GDM1 (cell line): ENCODE results near the gene FAM118B.

Source experiments
- DNase-seq: peaks from one replicate; lab custom pipeline; 2025; lab: John Stamatoyannopoulos, UW

FAM118B gene

DNA sequence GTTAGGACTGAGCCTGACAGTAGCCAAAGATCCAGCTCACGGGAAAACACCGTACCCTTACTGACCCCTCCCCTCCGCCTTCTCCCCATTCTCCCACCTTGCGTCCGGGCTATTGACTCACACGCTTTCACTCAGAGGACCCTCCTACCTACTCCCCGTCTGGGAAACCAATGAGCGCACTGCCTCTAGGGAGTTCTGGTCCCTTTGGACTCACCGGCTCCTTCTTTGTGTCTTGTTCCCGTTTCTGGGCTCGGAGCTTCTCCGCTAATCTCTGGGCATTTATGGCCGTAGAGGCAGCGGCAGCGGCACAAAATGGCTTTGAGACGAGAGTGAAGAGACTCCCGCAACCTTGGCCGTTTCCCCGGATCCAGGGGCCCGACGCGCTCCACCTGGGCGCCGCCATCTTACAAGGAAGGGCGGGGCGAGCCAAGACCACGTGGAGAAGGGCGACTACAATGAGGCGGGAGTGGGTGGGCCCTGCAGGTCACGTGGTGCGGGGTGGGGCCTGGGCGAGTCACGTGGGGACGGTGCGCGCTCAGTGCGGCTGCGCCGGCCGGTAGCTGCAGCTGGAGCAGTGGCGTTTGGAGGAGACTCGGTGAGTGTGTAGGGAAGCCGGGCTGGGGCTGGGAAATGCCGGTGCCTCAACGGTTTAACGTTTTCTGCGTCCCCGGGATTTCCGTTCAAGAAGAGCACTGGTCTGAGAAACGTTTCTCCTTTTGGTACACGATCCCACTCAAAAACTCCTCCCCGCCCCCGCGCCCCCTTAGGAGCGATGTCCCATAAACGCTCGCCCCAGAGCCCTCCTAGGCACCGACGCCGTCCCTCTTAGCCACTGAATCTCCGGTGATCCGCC lies at the start of gene FAM118B, which contains the start of gene RPUSD4:
FAM118B (plus strand) TSS at position 547 of the 853 bp plus-strand sequence. CDS start 23,220 bp downstream, outside the sequence.
RPUSD4 (minus strand) TSS at position 415 of the 853 bp plus-strand sequence; CDS start at position 403, 12 bp downstream.
- DNase-seq = peak; percentile 96

DNA sequence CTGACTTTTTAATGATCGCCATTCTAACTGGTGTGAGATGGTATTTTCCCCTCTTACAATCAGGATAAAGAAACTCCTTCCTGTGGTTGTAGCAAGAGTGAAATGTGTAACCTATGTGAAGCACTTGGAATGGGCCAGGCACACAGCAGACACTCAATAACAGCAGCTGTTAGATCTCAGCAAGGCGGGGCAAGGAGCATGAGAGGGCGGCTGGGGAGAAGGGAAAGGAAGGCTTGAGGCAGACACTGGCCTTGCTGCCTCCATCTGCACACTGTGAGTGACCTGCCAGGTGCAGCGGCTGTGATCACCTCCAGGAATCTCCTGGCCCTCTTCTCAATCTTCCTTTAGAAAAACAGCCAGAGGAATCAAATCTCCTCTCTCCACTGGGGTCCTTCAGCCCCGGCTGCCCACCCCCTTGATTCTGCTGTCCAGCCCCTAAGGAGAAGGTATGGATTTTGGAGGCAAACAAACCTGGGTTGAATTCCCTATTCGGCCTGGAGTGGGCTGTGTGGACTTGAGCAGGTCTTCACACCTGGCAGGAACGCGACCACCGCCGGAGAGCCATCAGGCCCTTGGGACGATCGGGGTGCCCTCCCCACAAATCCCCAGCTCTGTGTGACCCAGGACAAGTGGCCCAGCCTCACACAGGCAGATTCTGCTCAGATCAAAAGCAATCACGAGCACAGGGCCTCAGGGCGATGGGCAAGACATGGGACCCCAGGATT lies 49.1 kb upstream of the FAM118B start:
- no peak for DNase-seq

DNA sequence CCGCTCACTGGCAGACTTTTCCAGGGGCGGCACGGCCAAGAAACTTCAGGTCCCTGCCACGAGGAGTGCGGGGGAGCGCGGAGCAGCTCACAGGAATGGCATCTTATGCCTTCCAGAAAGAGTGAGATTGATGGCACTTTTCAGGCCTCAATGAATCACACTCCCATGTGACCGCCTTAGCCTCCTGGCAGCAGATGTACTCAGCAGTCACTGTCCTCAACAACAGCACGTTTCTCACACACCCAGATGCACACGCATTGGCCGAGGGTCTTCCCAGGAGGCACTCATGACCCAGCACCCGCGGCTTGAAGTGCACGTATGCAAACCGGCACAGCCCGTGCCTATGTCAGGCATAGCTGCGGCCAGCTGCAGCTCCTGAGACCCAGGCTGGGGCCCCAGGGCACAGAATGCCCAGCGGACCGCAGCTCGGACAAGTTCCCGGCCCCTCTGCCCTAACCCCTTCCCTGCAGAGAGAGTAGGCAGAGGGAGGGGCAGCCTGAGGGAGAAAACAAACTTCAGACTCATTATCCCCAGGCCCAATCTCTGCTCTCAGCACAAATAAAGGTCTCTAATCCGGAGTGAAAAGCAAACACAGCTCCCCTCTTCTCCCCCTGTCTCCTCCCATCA lies 48.4 kb upstream of the FAM118B start:
- no peak for DNase-seq

DNA sequence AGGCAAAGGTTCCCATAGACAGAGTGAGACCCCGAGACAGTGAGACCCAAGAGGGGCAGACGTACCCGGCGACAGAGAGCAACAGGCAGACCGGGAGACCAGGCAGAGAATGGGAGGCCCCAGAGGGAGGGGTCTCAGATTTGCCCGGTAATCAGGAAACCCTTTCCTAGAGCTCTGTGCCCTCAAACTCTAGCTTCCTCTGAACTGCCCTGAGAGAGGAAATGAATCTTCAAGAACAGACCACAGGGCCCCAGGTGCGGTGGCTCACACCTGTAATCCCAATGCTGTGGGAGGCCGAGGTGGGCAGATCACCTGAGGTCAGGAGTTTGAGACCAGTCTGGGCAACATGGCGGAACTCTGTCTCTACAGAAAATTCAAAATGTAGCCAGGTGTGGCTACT lies 47.8 kb upstream of the FAM118B start:
- no peak for DNase-seq

DNA sequence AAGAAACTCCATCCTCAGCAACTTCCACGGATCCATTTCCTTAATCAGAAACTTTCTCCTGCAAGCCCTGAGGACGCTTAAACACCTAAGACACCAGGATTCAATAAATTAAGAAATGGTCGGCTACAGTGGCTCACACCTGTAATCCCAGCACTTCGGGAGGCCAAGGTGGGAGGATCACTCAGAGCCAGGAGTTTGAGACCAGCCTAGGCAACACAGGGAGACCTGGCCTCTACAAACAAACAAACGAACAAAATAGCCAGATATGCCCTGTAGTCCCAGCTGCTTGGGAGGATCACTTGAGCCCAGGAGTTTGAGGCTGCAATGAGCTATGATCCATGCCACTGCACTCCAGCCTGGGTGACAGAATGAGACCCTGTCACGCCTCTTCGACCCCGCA lies 46.8 kb upstream of the FAM118B start:
- no peak for DNase-seq

DNA sequence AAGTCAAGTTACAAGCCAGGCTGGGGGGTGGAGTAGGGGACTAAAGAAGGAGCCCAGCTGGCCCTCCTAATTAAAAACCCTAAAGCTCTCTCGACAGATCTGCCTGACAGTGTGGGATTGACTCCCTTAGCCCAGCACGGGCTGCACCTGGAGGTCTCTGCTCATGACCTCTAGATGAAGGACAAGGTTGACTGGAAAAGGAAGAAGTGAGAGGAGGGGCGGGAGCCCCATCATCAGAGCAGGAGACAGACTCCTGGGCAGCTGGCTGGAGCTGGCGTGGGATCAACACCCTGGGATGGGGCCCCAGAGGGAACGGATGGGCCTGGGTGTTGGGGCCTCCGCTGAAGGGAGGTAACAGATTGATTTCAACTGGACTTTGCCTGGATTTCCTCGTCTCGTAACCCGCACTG lies 46.3 kb upstream of the FAM118B start:
- DNase-seq = no peak

DNA sequence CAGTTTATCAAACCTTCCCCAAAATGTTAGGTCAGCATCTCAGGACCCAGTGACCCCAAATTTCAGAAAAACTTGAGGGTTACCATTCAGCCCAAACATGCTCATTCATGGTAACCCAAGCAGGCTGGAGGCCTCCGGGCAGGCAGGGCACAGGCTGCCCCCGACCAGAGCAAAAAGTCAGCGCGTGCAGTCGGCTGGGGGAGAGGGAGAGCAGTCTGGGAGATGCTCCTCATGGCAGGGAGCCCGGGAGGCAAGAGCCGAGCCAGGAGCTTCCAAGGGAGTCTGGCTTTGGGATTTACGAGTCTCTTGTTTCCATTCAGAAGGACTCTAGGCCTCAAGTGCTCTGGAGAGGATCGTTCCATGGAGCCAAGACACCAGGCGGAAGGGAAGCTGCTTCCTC lies 45.8 kb upstream of the FAM118B start:
- DNase-seq = no peak

DNA sequence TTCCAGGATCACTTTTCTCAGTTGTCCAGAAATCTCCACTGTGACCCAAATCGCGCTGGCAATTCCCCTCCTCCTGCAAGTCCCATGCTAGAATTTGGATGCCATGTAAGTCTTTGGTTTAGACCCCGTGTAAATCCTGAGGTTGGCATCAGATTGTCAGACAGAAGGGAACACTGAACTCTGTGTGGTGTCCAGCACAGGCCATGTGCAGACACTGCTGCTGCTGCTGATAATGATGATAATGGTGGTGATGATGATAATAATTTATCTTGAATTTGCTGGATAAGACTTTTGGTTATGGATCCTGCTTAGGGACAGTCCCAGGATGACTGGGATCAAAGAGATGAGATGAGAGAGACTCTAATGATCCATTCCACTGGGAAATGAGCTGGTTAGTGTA lies 45.2 kb upstream of the FAM118B start:
- no peak for DNase-seq

DNA sequence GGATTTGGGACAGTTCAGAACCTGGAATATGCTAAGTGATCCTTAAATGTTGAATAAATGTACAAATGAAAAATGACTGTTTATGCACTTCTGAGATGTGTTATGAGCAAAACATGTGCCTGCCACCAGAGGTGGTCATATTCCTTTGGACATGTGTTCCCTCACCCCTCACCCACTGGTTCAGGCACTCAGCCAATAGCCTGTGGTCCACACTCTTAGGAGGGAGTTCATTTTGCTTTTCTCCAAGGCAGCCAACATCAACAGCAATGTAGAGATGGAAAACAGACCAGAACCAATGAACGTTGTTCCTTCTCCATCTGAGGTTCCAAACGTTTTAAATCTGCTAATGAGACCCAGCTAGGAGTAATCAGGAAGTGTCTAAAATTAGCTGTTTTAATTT lies 44.1 kb upstream of the FAM118B start:
- no peak for DNase-seq

DNA sequence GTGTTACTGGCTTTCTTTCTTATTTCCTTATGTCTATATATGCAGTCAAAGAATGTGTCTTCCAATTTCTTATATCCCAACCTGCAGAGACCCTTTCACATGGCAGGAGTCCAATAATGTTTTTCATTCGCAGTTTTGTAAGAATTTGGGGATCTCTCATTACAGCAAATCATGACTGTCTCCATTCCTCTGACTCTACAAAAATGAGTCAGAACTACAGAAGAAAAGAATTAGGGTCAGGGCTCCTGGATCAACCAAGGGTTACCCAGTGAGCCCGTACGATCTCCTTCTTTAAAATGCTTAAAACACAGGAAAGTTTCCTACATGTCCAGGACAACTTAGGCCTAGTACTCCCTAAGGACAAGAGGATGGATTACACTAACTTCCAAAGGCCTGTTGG lies 42.3 kb upstream of the FAM118B start:
- DNase-seq = no peak

DNA sequence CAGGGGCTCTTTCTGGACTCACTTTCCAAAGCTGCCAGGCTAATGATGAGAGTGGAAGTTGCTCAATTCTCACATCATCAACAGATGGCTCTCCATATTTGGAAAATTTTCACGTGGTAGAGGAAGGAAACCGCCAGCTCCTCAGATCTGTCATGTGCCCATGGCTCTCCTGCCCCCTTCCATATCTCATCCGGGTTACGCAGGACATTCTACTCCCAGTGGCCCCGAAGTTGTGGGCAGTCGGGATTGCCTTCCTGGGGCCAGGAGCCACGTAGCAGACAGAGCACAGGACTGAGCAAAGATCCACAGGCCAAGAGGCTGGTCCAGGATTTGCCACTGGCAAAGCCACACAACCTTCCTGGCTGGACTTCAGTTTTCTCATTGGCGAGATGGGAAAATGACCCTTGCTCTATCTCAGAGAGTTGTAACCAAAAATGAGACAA lies 39.0 kb upstream of the FAM118B start:
- no peak for DNase-seq

DNA sequence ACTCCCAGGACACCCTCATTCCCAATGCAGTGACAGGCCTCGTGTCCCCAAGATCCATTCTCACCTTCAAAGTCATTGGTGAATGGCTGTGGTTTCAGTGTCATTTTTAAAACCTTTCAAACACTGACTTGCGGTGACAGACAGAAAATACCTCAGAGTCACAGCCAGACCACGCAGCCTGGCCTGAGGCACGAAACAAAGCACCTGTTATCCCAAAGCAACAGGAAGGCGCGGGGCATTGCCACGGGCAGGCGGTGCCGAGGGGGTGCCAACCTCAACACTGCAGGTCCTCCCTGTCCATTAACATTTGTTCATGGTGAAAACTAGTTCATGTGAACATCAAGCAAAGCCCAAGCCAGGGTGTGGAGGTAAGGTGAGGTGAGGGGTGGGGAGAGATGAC lies 38.3 kb upstream of the FAM118B start:
- no peak for DNase-seq

DNA sequence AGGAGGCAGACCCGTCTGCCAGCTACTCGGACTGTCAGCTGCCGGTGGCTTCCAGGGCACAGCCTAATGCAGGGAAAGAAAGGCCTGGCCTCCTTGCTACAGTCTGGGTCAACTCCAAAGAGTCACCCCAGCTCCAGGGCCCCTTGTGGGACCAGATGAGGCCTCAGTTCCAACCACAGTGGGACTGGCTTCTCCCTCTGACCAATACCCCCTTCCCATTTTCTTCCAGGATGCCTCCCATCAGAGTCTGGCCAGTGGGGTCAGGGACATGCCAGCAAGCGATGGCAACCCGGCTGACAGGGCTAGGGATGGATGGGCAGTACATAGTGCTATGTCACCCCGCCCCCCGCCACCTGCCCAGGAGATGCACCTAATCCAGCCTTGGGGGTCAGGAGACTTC lies 36.8 kb upstream of the FAM118B start:
- no peak for DNase-seq

DNA sequence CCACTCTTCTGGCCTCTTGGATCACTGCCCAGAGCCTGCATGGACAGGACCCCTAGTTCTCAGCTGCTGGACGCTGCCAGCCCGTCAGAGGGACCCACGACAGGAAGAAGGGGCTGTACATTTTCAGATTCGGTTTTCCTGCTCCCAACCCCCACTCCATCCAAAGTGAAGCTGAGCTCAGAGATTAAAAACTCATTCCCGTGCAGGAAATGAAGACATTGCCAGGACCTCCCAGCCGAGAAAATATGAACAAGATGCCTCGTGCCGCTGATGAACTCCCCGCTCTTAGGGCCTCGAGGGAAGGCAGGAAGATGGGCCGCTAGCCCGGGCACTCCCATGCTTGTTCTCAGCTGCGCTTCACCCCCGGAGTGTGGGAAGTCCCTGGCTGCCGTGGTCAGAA lies 36.2 kb upstream of the FAM118B start:
- no peak for DNase-seq

DNA sequence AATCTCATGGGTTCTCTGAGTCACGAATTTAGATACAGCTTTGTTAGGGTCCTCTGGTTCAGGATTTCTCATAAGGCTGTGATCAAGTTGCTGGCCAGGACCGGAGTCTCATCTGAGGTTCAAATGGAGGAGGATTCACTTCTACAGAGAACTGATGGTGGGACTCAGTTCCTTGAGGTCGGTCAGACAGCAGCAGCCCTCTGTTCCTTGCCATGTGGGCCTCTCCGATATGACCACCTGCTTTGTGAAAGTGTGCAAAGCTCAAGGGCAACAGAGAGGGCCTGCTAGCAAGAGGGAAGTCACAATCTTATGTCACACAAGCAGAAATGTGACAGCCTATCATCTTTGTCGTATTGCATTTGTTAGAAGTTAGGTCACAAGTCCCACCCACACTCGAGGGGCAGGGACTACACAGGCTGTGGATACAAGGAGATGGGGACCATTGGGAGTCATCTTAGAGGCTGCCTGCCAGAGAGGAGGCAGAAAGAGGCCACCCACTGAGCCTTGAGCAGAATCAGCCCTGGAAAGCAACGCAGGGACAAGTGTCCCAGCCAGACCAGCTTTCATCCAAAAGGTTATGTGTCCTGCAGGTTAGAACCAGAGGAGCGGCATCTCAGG lies 34.6 kb upstream of the FAM118B start:
- DNase-seq = no peak

DNA sequence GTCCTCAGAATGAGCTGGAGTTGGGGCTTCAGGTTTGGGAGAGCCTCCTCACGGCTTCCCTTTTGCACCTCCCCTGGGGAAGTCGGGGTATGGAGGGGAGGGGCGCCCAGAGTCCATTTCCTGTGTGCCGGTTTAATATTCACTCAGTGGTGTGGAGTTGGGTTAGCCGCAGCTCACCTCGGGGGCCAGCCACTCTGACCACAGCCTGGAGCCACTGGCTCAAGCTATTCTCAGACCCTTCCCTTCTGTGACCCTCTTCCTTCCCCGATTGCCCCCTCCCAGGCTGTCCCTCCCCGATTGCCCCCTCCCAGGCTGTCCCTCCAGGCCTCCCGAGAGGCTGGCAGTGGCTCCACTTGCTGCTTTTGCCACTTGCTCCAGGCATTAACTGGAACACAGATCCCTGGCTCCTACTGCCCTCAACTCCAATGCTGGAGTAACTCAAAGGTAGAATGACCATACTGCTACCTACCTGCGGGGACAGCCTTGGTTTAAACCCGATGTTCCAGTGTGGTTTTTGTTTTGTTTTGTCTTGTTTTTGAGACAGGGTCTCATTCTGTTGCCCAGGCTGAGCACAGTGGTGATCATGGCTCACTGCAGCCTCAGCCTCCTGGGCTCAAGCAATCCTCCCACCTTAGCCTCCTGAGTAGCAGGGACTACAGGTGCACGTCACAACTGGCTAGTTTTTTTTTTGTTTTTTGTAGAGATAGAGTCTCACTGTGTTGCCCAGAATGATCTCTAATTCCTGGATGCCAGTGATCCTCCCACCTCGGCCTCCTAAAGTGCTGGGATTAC lies 29.4 kb upstream of the FAM118B start:
- DNase-seq = no peak

DNA sequence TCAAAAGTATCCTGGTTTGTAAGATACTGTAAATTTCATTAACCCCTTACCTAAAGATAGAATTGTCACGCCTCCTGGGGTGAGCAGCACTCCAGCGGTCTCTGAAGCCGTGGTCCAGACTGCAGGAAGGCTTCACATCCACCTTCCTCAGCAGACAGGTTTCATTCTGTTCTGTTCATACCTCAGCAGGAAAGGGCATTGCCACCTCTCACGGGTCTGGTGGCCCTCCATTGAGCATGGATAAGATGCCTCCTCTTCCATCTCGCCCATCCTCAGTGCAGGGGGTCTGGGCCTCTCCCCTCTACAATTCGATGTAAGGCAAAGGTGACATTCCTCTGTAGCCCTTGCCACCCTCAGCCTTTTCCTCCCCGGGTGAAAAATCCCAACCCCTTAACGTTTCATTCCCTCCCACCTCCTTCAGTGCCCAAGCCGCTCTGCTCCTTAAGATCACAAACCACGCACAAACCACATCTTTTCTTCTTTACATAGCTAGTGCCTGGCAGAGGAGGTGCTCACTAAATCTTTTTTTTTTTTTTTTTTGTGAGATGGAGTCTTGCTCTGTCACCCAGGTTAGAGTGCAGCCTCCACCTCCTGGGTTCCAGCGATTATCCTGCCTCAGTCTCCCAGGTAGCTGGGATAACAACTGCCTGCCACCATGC lies 28.7 kb upstream of the FAM118B start:
- no peak for DNase-seq

DNA sequence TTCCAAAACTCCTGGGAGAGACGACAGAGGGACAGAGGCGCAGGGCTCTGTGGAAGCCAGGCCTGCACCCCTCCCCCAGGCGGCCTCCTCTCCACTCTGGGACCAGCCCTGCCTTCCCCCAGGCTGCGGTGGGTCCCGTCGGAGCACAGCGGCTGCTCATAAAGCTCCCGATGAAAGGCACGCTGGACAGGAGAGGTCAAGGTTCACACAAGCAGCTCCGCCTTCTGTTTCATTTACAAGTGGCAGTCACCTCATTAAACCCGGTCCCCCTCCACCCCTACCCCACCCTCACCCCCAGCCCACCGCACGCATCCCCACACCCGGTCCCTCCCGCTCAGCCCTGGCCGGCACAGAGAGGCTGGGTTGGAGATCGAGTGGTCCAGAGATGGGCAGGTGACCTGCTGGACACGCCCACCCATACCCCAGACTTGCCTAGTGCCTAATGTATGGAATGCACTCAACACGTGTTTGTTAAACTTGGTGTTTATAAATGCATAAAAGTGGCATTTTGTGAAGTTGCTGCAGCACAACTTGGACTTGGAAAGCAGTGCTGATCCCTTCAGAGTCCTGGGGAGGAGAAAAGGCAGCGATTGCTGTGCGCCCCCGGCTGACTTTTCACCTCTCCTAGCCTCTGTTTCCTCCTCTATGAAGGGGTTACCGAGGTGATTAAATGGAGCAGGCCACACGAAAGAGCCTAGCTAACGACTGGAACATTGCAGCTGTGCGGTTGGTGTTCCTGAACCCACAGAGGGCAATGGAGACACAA lies 26.1 kb upstream of the FAM118B start:
- no peak for DNase-seq

DNA sequence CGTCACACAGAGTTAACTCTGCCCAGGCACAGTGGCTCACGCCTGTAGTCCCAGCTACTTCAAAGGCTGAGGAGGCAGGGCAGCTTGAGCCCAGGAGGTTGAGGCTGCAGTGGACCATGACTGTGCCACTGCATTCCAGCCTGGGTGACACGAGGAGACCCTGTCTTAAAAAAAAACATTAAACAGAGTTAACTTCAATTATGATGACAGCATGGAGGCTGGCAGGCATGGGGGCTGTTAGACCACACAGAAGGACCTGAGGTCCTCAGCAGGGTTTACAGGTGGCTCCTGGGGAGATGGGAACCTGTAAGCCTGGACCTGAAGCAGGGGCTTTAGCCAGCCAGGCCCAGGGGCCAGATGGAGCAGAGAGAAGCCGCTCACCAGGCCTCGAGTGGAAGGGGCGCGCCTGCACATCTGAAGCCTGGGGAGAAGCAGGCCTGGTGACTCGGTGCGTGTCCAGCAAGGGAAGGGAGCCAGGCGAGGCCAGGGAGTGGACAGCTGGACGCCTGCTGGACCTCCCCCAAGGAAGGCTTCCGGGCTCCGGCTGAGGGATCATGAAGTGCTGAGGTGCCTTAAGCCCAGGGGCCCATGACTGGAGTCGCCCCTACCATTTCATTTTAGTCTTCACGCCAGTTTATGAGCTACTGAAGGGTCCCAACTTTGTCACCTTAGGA lies 25.4 kb upstream of the FAM118B start:
- no peak for DNase-seq
